H9 (cell line): Measurements from ENCODE around the gene ZNF350. TPM values are rescaled to one million over a fixed set of nuclear protein-coding genes. Genes with fewer than 3 reads are reported as not detected.

Experiments used
- DNase-seq: peaks from one replicate; pipeline ENCODE4 v3.0.0-alpha.2; 2017
- H2AFZ ChIP-seq: one replicate; pipeline ENCODE4 v1.6.1; 2013; ENCODE audit warnings: mild to moderate bottlenecking, low read length, control low read depth, moderate library complexity
- H2AK5ac ChIP-seq: 2 replicates; pipeline ENCODE4 v1.6.1; 2013; ENCODE audit warnings: low read length, control low read depth, mixed read lengths; ENCODE audit not compliant: insufficient read length
- H2BK120ac ChIP-seq: one replicate; pipeline ENCODE4 v1.6.1; 2013; ENCODE audit warnings: low read depth, mild to moderate bottlenecking, low read length, control low read depth, inconsistent platforms; ENCODE audit not compliant: poor library complexity, severe bottlenecking
- H2BK12ac ChIP-seq: 2 replicates; pipeline ENCODE4 v1.6.1; 2013; ENCODE audit warnings: low read length, control low read depth, mixed read lengths, low read depth; ENCODE audit not compliant: insufficient read length
- H2BK15ac ChIP-seq: 2 replicates; pipeline ENCODE4 v1.6.1; 2013; ENCODE audit warnings: low read depth, low read length, control low read depth
- H2BK20ac ChIP-seq: one replicate; pipeline ENCODE4 v1.6.1; 2013; ENCODE audit warnings: low read depth, mild to moderate bottlenecking, low read length, control low read depth, inconsistent platforms; ENCODE audit not compliant: poor library complexity, severe bottlenecking
- H2BK5ac ChIP-seq: 2 replicates; pipeline ENCODE4 v1.6.1; 2013; ENCODE audit warnings: low read length, control low read depth, mixed read lengths; ENCODE audit not compliant: insufficient read length
- H3K14ac ChIP-seq: 2 replicates; pipeline ENCODE4 v1.6.1; 2013; ENCODE audit warnings: low read length, control low read depth; ENCODE audit not compliant: insufficient read depth
- H3K18ac ChIP-seq: 2 replicates; pipeline ENCODE4 v1.6.1; 2013; ENCODE audit warnings: low read depth, mild to moderate bottlenecking, mixed read lengths, low read length, control low read depth; ENCODE audit not compliant: insufficient read length
- H3K23ac ChIP-seq: 2 replicates; pipeline ENCODE4 v1.6.1; 2013; ENCODE audit warnings: low read length, control low read depth, mixed read lengths, low read depth; ENCODE audit not compliant: insufficient read length
- H3K23me2 ChIP-seq: 2 replicates; pipeline ENCODE4 v1.6.1; 2013; ENCODE audit warnings: low read depth, mild to moderate bottlenecking, mixed read lengths, low read length, control low read depth; ENCODE audit not compliant: insufficient read length, poor library complexity, severe bottlenecking
- H3K27ac ChIP-seq: 2 replicates; pipeline ENCODE4 v1.5.1; 2013; ENCODE audit warnings: low read length, control low read depth, mixed read lengths, low read depth; ENCODE audit not compliant: insufficient read length
- H3K27me3 ChIP-seq: 2 replicates; pipeline ENCODE4 v1.6.1; 2013; ENCODE audit warnings: low read length, control low read depth, inconsistent platforms; ENCODE audit not compliant: insufficient read depth
- H3K4ac ChIP-seq: 2 replicates; pipeline ENCODE4 v1.6.1; 2013; ENCODE audit warnings: low read depth, mild to moderate bottlenecking, control low read depth, inconsistent platforms, low read length, moderate library complexity
- H3K4me1 ChIP-seq: 2 replicates; pipeline ENCODE4 v1.6.1; 2013; ENCODE audit warnings: low read length, control low read depth, inconsistent platforms; ENCODE audit not compliant: insufficient read depth
- H3K4me2 ChIP-seq: 2 replicates; pipeline ENCODE4 v1.6.1; 2013; ENCODE audit warnings: low read length, control low read depth, mixed read lengths; ENCODE audit not compliant: insufficient read length, insufficient read depth
- H3K56ac ChIP-seq: 2 replicates; pipeline ENCODE4 v1.6.1; 2013; ENCODE audit warnings: low read depth, mild to moderate bottlenecking, mixed read lengths, low read length, control low read depth; ENCODE audit not compliant: insufficient read length
- H3K79me1 ChIP-seq: 2 replicates; pipeline ENCODE4 v1.6.1; 2013; ENCODE audit warnings: low read depth, mild to moderate bottlenecking, moderate library complexity, low read length, control low read depth, inconsistent platforms; ENCODE audit not compliant: insufficient read depth, poor library complexity, severe bottlenecking
- H3K79me2 ChIP-seq: 2 replicates; pipeline ENCODE4 v1.6.1; 2013; ENCODE audit warnings: low read length, control low read depth, inconsistent platforms; ENCODE audit not compliant: insufficient read depth
- H3K9ac ChIP-seq: 2 replicates; pipeline ENCODE4 v1.6.1; 2013; ENCODE audit warnings: low read length, control low read depth, mixed read lengths; ENCODE audit not compliant: insufficient read length; ENCODE audit errors: extremely low read depth
- H3K9me3 ChIP-seq: one replicate; pipeline ENCODE4 v1.6.1; 2013; ENCODE audit warnings: low read depth, low read length, inconsistent platforms; ENCODE audit not compliant: control insufficient read depth
- H3T11ph ChIP-seq: one replicate; pipeline ENCODE4 v1.6.1; 2013; ENCODE audit warnings: mild to moderate bottlenecking, low read length, control low read depth, inconsistent platforms
- H4K20me1 ChIP-seq: one replicate; pipeline ENCODE4 v1.6.1; 2013; ENCODE audit not compliant: control insufficient read depth, insufficient read length, insufficient read depth
- H4K5ac ChIP-seq: 2 replicates; pipeline ENCODE4 v1.6.1; 2013; ENCODE audit warnings: low read depth, mild to moderate bottlenecking, mixed read lengths, low read length, control low read depth; ENCODE audit not compliant: insufficient read length
- H4K8ac ChIP-seq: replicated peaks from 2 replicates; pipeline ENCODE4 v1.6.1; 2013; ENCODE audit warnings: low read length, control low read depth, mixed read lengths, low read depth; ENCODE audit not compliant: insufficient read length
- H4K91ac ChIP-seq: 2 replicates; pipeline ENCODE4 v1.6.1; 2013; ENCODE audit warnings: low read depth, mild to moderate bottlenecking, moderate library complexity, mixed read lengths, low read length, control low read depth; ENCODE audit not compliant: insufficient read length
- H3K27ac Mint-ChIP-seq, 3 experiments: 2 replicates in 2 of 3; 3 replicates in 1 of 3; pipeline ENCODE4 v1.8.0; 2020 to 2021; ENCODE audit warnings: mixed read lengths in 3 of 3, mild to moderate bottlenecking in 1 of 3, moderate library complexity in 1 of 3
- H3K27me3 Mint-ChIP-seq: 2 replicates; pipeline ENCODE4 v1.8.0; 2021; ENCODE audit warnings: low read depth, mild to moderate bottlenecking, moderate library complexity, mixed read lengths
- H3K36me3 Mint-ChIP-seq, 3 experiments: 2 replicates in 2 of 3; 3 replicates in 1 of 3; pipeline ENCODE4 v1.8.0; 2020 to 2021; ENCODE audit warnings: low read depth in 3 of 3, mixed read lengths in 3 of 3; ENCODE audit not compliant: insufficient read depth in 1 of 3
- H3K4me1 Mint-ChIP-seq, 2 experiments: 2 replicates each; pipeline ENCODE4 v1.8.0; 2020; ENCODE audit warnings: mixed read lengths in 2 of 2
- H3K4me3 Mint-ChIP-seq, 2 experiments: 2 replicates in 1 of 2; 3 replicates in 1 of 2; pipeline ENCODE4 v1.8.0; 2020 to 2021; ENCODE audit warnings: mild to moderate bottlenecking in 2 of 2, mixed read lengths in 2 of 2, moderate library complexity in 1 of 2
- H3K9me3 Mint-ChIP-seq, 2 experiments: 2 replicates in 1 of 2; 3 replicates in 1 of 2; pipeline ENCODE4 v1.8.0; 2020; ENCODE audit warnings: mild to moderate bottlenecking in 2 of 2, mixed read lengths in 2 of 2, moderate library complexity in 1 of 2
- CTCF ChIP-seq: fragments of 200-600 bp; sonication (generic); conservative IDR thresholded peaks from 3 replicates; pipeline ENCODE4 v1.8.0; 2021; ENCODE audit warnings: antibody characterized with exemption, mild to moderate bottlenecking
- WGBS: extraction: QIAGEN DNeasy Blood & Tissue Kit; methylation state at CpG from one replicate; pipeline ENCODE4 v1.1.7; 2013; ENCODE audit warnings: missing lambda C conversion rate, low lambda C conversion rate, mixed read lengths; ENCODE audit not compliant: insufficient read length; ENCODE audit errors: extremely low coverage; 5-methylcytosine and 5-hydroxymethylcytosine counted together
- total RNA-seq: library from RNA; stranded (reverse); gene quantifications from 2 replicates; pipeline ENCODE4 v1.2.1, GENCODE V29; 2021

ZNF350 gene
- total RNA-seq, 1 experiment from 2014 or later = 12.9 TPM

DNA sequence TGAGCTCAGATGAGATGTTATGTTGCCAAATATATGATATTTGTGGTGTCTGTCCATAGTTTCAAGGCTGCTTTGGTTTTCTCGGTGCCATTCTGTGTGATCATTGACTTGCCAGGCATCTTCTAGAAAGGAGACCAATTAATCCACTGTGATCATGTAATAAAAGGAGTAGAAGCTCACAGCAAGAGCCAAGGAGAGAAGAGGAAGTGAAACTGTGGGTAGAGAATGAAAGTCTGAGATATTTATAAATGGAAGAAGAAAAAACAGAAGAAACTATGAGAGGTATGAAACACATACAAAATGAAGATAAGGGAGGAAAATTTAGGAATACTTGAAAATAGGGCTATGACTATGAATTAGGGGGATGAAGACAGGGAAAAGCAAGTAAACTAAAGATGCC is 70.5 kb downstream of the ZNF350 start:
- Histone ChIP-seq H3K9ac (no peak overlapping the region), H4K8ac (no peak overlapping the region), H3T11ph (no peak overlapping the region), H2AK5ac (no peak overlapping the region), H3K56ac (no peak overlapping the region), H3K23ac (no peak overlapping the region), H4K91ac (no peak overlapping the region), H3K4me2 (no peak overlapping the region), H3K27ac (no peak overlapping the region), H3K4me1 (no peaks in the 10 kb centered on the region), H3K79me1 (no peaks in the 10 kb centered on the region), H2BK12ac (no peak overlapping the region), H3K18ac (no peak overlapping the region), H3K27me3 (no peaks in the 10 kb centered on the region), H3K4ac (no peak overlapping the region), H2BK120ac (no peak overlapping the region), H3K14ac (no peak overlapping the region), H3K79me2 (no peaks in the 10 kb centered on the region), H2BK15ac (no peak overlapping the region), H2BK5ac (no peak overlapping the region), H2AFZ (no peak overlapping the region), H2BK20ac (no peak overlapping the region), H3K9me3 (peaks cover 87% of the 10 kb centered on the region), H4K5ac (no peak overlapping the region), H4K20me1 (no peaks in the 10 kb centered on the region), H3K23me2 (no peaks in the 10 kb centered on the region)
- no CpG with 5 or more reads among the region's 1 CpG for WGBS
- no peak overlapping the region for H3K27ac Mint-ChIP-seq
- no peak for DNase-seq
- peaks cover 12 to 78% (median 54%) of the 10 kb centered on the region in 3 experiments for H3K36me3 Mint-ChIP-seq
- peaks cover 88 to 92% of the 10 kb centered on the region in 2 experiments for H3K9me3 Mint-ChIP-seq
- H3K27me3 Mint-ChIP-seq = peaks cover 4% of the 10 kb centered on the region; the same call in 1 of the 2 replicates
- TF ChIP-seq CTCF = no peak
- H3K4me1 Mint-ChIP-seq = no peaks in the 10 kb centered on the region
- no peak overlapping the region; a peak in 1 of 5 replicates for H3K4me3 Mint-ChIP-seq
